Activated CD8-positive, alpha-beta T cell treated with anti-CD3 and anti-CD28 coated beads, Interleukin-2, amount 10 ng/mL, durations not matched to agents 7 days and 5 days (primary cell): ENCODE results near the gene MRC1. TPM values are rescaled to one million over a fixed set of nuclear protein-coding genes. Genes with fewer than 3 reads are reported as not detected.

Experiments
- ATAC-seq: fragments of 150-1000 bp; cut with Tn5 transposase; one replicate; pipeline ENCODE4 v1.10.0; 2021; ENCODE audit warnings: moderate library complexity
- CTCF ChIA-PET: fragments of 350-600 bp; sonication (Branson Sonifier 250); formaldehyde crosslinking; loops from one replicate; lab custom pipeline; 2021; ENCODE audit warnings: antibody characterized with exemption; lab: Charles Lee
- POLR2A ChIA-PET: fragments of 350-600 bp; sonication (Branson Sonifier 250); formaldehyde crosslinking; loops from one replicate; lab custom pipeline; 2021; ENCODE audit warnings: antibody characterized with exemption; lab: Charles Lee
- DNase-seq: peaks from one replicate; pipeline ENCODE4 v3.0.0-alpha.2; 2020
- H3K27ac Mint-ChIP-seq: one replicate; pipeline ENCODE4 v1.8.0; 2021; ENCODE audit warnings: mild to moderate bottlenecking, mixed read lengths
- H3K27me3 Mint-ChIP-seq: one replicate; pipeline ENCODE4 v1.8.0; 2021; ENCODE audit warnings: low read depth, mixed read lengths
- H3K36me3 Mint-ChIP-seq: one replicate; pipeline ENCODE4 v1.8.0; 2021; ENCODE audit warnings: low read depth, mixed read lengths
- H3K4me1 Mint-ChIP-seq: one replicate; pipeline ENCODE4 v1.8.0; 2021; ENCODE audit warnings: low read depth, mixed read lengths
- H3K4me3 Mint-ChIP-seq: one replicate; pipeline ENCODE4 v1.8.0; 2021; ENCODE audit warnings: mild to moderate bottlenecking, mixed read lengths
- H3K9me3 Mint-ChIP-seq: one replicate; pipeline ENCODE4 v1.8.0; 2022; ENCODE audit warnings: mixed read lengths; ENCODE audit not compliant: insufficient read depth
- total RNA-seq, 2 experiments: library from RNA; stranded (reverse); gene quantifications; one replicate each; pipeline ENCODE4 v1.2.3, GENCODE V29; 2021

MRC1 gene
- total RNA-seq, 2 experiments from 2014 or later: not detected

- Mint-ChIP-seq H3K27me3 (peaks cover 1% of the 10 kb centered on the region), H3K36me3 (no peaks in the 10 kb centered on the region), H3K9me3 (no peaks in the 10 kb centered on the region), H3K27ac (no peak overlapping the region), H3K4me3 (no peak overlapping the region), H3K4me1 (no peaks in the 10 kb centered on the region)
- no peak for ATAC-seq
- no peak for DNase-seq
- CTCF ChIA-PET: no interaction called here
- POLR2A ChIA-PET: no interaction called here
Observed at GRCh38 chr10:17821893-17822292, 12.7 kb downstream of the MRC1 start.

- Mint-ChIP-seq H3K36me3 (no peaks in the 10 kb centered on the region), H3K9me3 (no peaks in the 10 kb centered on the region), H3K4me1 (no peaks in the 10 kb centered on the region), H3K4me3 (no peak overlapping the region), H3K27me3 (peaks cover 2% of the 10 kb centered on the region), H3K27ac (no peak overlapping the region)
- DNase-seq: no peak
- ChIA-PET POLR2A (no interaction called here), CTCF (no interaction called here)
- no peak for ATAC-seq
Observed at GRCh38 chr10:17831341-17831740, 22.2 kb downstream of the MRC1 start.

- ChIA-PET CTCF (no interaction called here), POLR2A (no interaction called here)
- DNase-seq (no peak), ATAC-seq (no peak)
- Mint-ChIP-seq H3K36me3 (no peaks in the 10 kb centered on the region), H3K27me3 (peaks cover 2% of the 10 kb centered on the region), H3K27ac (no peak overlapping the region), H3K4me1 (no peaks in the 10 kb centered on the region), H3K4me3 (no peak overlapping the region), H3K9me3 (no peaks in the 10 kb centered on the region)
Observed at GRCh38 chr10:17831896-17832295, 22.7 kb downstream of the MRC1 start.

- Mint-ChIP-seq H3K27ac (no peak overlapping the region), H3K27me3 (peaks cover 2% of the 10 kb centered on the region), H3K4me3 (no peak overlapping the region), H3K9me3 (no peaks in the 10 kb centered on the region), H3K36me3 (no peaks in the 10 kb centered on the region), H3K4me1 (no peaks in the 10 kb centered on the region)
- ChIA-PET CTCF (no interaction called here), POLR2A (no interaction called here)
- DNase-seq (no peak), ATAC-seq (no peak)
Observed at GRCh38 chr10:17833656-17834055, 24.5 kb downstream of the MRC1 start.

- Mint-ChIP-seq H3K4me1 (no peaks in the 10 kb centered on the region), H3K27me3 (peaks cover 2% of the 10 kb centered on the region), H3K4me3 (no peak overlapping the region), H3K9me3 (no peaks in the 10 kb centered on the region), H3K27ac (no peak overlapping the region), H3K36me3 (no peaks in the 10 kb centered on the region)
- ATAC-seq (no peak), DNase-seq (no peak)
- CTCF ChIA-PET: no interaction called here
- POLR2A ChIA-PET: no interaction called here
Observed at GRCh38 chr10:17835688-17836087, 26.5 kb downstream of the MRC1 start.

GRCh38 chr10:17836942-17837341 lies 27.8 kb downstream of the MRC1 start:
- no peak for ATAC-seq
- H3K27ac Mint-ChIP-seq: no peak overlapping the region
- H3K9me3 Mint-ChIP-seq: no peaks in the 10 kb centered on the region
- peaks cover 2% of the 10 kb centered on the region for H3K27me3 Mint-ChIP-seq
- H3K36me3 Mint-ChIP-seq: no peaks in the 10 kb centered on the region
- no peak overlapping the region for H3K4me3 Mint-ChIP-seq
- DNase-seq: no peak
- H3K4me1 Mint-ChIP-seq: no peaks in the 10 kb centered on the region
- ChIA-PET CTCF (no interaction called here), POLR2A (no interaction called here)

GRCh38 chr10:17838080-17838648 lies 29.0 kb downstream of the MRC1 start:
- POLR2A ChIA-PET: no interaction called here
- H3K9me3 Mint-ChIP-seq: no peaks in the 10 kb centered on the region
- H3K27me3 Mint-ChIP-seq: peaks cover 2% of the 10 kb centered on the region
- no peaks in the 10 kb centered on the region for H3K36me3 Mint-ChIP-seq
- no peaks in the 10 kb centered on the region for H3K4me1 Mint-ChIP-seq
- no peak overlapping the region for H3K27ac Mint-ChIP-seq
- DNase-seq: no peak
- ATAC-seq: no peak
- no peak overlapping the region for H3K4me3 Mint-ChIP-seq
- CTCF ChIA-PET: no interaction called here

- H3K4me3 Mint-ChIP-seq: no peak overlapping the region
- ChIA-PET POLR2A (no interaction called here), CTCF (no interaction called here)
- no peaks in the 10 kb centered on the region for H3K27me3 Mint-ChIP-seq
- no peaks in the 10 kb centered on the region for H3K36me3 Mint-ChIP-seq
- no peak for ATAC-seq
- no peak overlapping the region for H3K27ac Mint-ChIP-seq
- no peaks in the 10 kb centered on the region for H3K9me3 Mint-ChIP-seq
- DNase-seq: no peak
- no peaks in the 10 kb centered on the region for H3K4me1 Mint-ChIP-seq
Observed at GRCh38 chr10:17841050-17841449, 31.9 kb downstream of the MRC1 start.

- DNase-seq (no peak), ATAC-seq (no peak)
- H3K4me3 Mint-ChIP-seq: no peak overlapping the region
- H3K36me3 Mint-ChIP-seq: no peaks in the 10 kb centered on the region
- no peaks in the 10 kb centered on the region for H3K9me3 Mint-ChIP-seq
- ChIA-PET CTCF (no interaction called here), POLR2A (no interaction called here)
- H3K4me1 Mint-ChIP-seq: no peaks in the 10 kb centered on the region
- H3K27ac Mint-ChIP-seq: no peak overlapping the region
- H3K27me3 Mint-ChIP-seq: no peaks in the 10 kb centered on the region
Observed at GRCh38 chr10:17842641-17843040, 33.5 kb downstream of the MRC1 start.

GRCh38 chr10:17847585-17848296 lies 38.6 kb downstream of the MRC1 start:
- H3K4me1 Mint-ChIP-seq: no peaks in the 10 kb centered on the region
- no peaks in the 10 kb centered on the region for H3K36me3 Mint-ChIP-seq
- H3K27me3 Mint-ChIP-seq: no peaks in the 10 kb centered on the region
- POLR2A ChIA-PET: no interaction called here
- CTCF ChIA-PET: interaction anchor here (1.0 to 1.3 kb wide), 2 partner anchors 18 to 239 kb away, joined by 3 read pairs; no protein-coding TSS in a partner anchor
- no peak overlapping the region for H3K4me3 Mint-ChIP-seq
- no peak for DNase-seq
- no peak overlapping the region for H3K27ac Mint-ChIP-seq
- no peaks in the 10 kb centered on the region for H3K9me3 Mint-ChIP-seq
- ATAC-seq: no peak

- CTCF ChIA-PET: interaction anchor here (1.0 to 1.3 kb wide), 2 partner anchors 17 to 240 kb away, joined by 3 read pairs; no protein-coding TSS in a partner anchor
- no peak for ATAC-seq
Observed at GRCh38 chr10:17848646-17849045, 39.5 kb downstream of the MRC1 start.

GRCh38 chr10:17850501-17850900 lies 41.4 kb downstream of the MRC1 start:
- Mint-ChIP-seq H3K27ac (no peak overlapping the region), H3K4me3 (no peak overlapping the region), H3K27me3 (no peaks in the 10 kb centered on the region), H3K36me3 (no peaks in the 10 kb centered on the region), H3K9me3 (no peaks in the 10 kb centered on the region), H3K4me1 (no peaks in the 10 kb centered on the region)
- ChIA-PET CTCF (no interaction called here), POLR2A (no interaction called here)
- ATAC-seq: no peak
- DNase-seq: no peak

More at GRCh38 chr10:17848646-17849045, 39.5 kb downstream of the MRC1 start:
- POLR2A ChIA-PET: no interaction called here
- H3K36me3 Mint-ChIP-seq: no peaks in the 10 kb centered on the region
- H3K27me3 Mint-ChIP-seq: no peaks in the 10 kb centered on the region
- H3K4me3 Mint-ChIP-seq: no peak overlapping the region
- H3K27ac Mint-ChIP-seq: no peak overlapping the region
- no peaks in the 10 kb centered on the region for H3K9me3 Mint-ChIP-seq
- no peaks in the 10 kb centered on the region for H3K4me1 Mint-ChIP-seq
- DNase-seq: no peak
